B cell (primary cell): ENCODE results near the gene TLR10. TPM values are rescaled to one million over a fixed set of nuclear protein-coding genes. Genes with fewer than 3 reads are reported as not detected.
A peak's percentile ranks its signal among the peaks of the same experiment; 100 is the strongest.

Source experiments
- ATAC-seq: fragments of 200-7000 bp; cut with Tn5 transposase; one replicate; pipeline ENCODE4 v1.10.0; 2021; ENCODE audit warnings: low read depth, mild to moderate bottlenecking, moderate number of reproducible peaks, moderate library complexity
- CTCF ChIA-PET: fragments of 350-600 bp; sonication (Branson Sonifier 250); formaldehyde crosslinking; loops from one replicate; lab custom pipeline; 2021; ENCODE audit warnings: antibody characterized with exemption, inconsistent platforms; lab: Charles Lee
- POLR2A ChIA-PET: fragments of 350-600 bp; sonication (Branson Sonifier 250); formaldehyde crosslinking; loops from one replicate; lab custom pipeline; 2021; ENCODE audit warnings: antibody characterized with exemption; lab: Charles Lee
- DNase-seq: peaks from one replicate; pipeline ENCODE4 v3.0.0; 2013
- H2AFZ ChIP-seq: 2 replicates; pipeline ENCODE4 v1.6.1; 2012; ENCODE audit warnings: mild to moderate bottlenecking, low read depth, low read length; ENCODE audit not compliant: insufficient read depth, poor library complexity, severe bottlenecking
- H3K27ac ChIP-seq, 2 donors: 1 replicate in 1 of 2; 2 replicates in 1 of 2; pipeline ENCODE4 v1.5.1; 2012 to 2013; ENCODE audit warnings: low read length in 2 of 2, mild to moderate bottlenecking in 2 of 2, moderate library complexity in 1 of 2
- H3K27me3 ChIP-seq, 4 experiments: fragments of 200-600 bp in 1 of 4; sonication (generic) in 1 of 4; replicated peaks in 1 of 4; 1 replicate in 2 of 4; 2 replicates in 2 of 4; pipeline versions ENCODE4 v1.6.1 to v1.7.0; 2013 to 2016; ENCODE audit warnings: low read length in 3 of 4, mild to moderate bottlenecking in 2 of 4, mixed read lengths in 1 of 4, moderate library complexity in 1 of 4; ENCODE audit not compliant: insufficient read depth in 4 of 4, control insufficient read depth in 3 of 4; ENCODE audit errors: control extremely low read depth in 1 of 4
- H3K36me3 ChIP-seq, 2 experiments: replicated peaks in 1 of 2; 1 replicate in 1 of 2; 2 replicates in 1 of 2; pipeline versions ENCODE4 v1.6.1 to v1.7.1; 2013; ENCODE audit warnings: low read length in 1 of 2; ENCODE audit not compliant: insufficient read depth in 2 of 2, control insufficient read depth in 1 of 2; ENCODE audit errors: control extremely low read depth in 1 of 2, extremely low read depth in 1 of 2
- H3K4me1 ChIP-seq, 2 donors: fragments of 200-600 bp in 1 of 2; sonication (generic) in 1 of 2; 1 replicate in 1 of 2; 2 replicates in 1 of 2; pipeline versions ENCODE4 v1.5.1 to v1.6.1; 2013 to 2017; ENCODE audit warnings: low read length in 2 of 2; ENCODE audit not compliant: control insufficient read depth in 2 of 2, insufficient read depth in 2 of 2
- H3K4me2 ChIP-seq: replicated peaks from 2 replicates; pipeline ENCODE3; 2012; ENCODE audit warnings: mild to moderate bottlenecking, low read depth, low read length; ENCODE audit not compliant: poor library complexity, severe bottlenecking
- H3K4me3 ChIP-seq, 5 experiments: fragments of 200-600 bp in 1 of 5; sonication (generic) in 1 of 5; 1 replicate in 3 of 5; 2 replicates in 2 of 5; pipeline versions ENCODE4 v1.5.1 to v1.7.0; 2011 to 2016; ENCODE audit warnings: low read length in 4 of 5, mild to moderate bottlenecking in 4 of 5, low read depth in 2 of 5, control low read depth in 1 of 5, moderate library complexity in 1 of 5; ENCODE audit not compliant: insufficient read depth in 1 of 5; ENCODE audit errors: control extremely low read depth in 1 of 5, extremely low read depth in 1 of 5
- H3K79me2 ChIP-seq: fragments of 200-600 bp; sonication (generic); one replicate; pipeline ENCODE4 v1.6.0; 2016; ENCODE audit warnings: low read length; ENCODE audit not compliant: control insufficient read depth, insufficient read depth
- H3K9ac ChIP-seq: fragments of 200-600 bp; sonication (generic); 2 replicates; pipeline ENCODE4 v1.6.1; 2017; ENCODE audit warnings: mild to moderate bottlenecking, low read length, moderate library complexity
- H3K9me3 ChIP-seq, 3 donors: one replicate each; pipeline versions ENCODE4 v1.6.1 to v1.7.1; 2013; ENCODE audit warnings: low read length in 2 of 3; ENCODE audit not compliant: control insufficient read depth in 2 of 3, insufficient read depth in 1 of 3; ENCODE audit errors: control extremely low read depth in 1 of 3
- H4K20me1 ChIP-seq: 2 replicates; pipeline ENCODE4 v1.6.0; 2012; ENCODE audit warnings: mild to moderate bottlenecking, low read length; ENCODE audit not compliant: insufficient read depth, control insufficient read depth, poor library complexity, severe bottlenecking
- H3K27ac Mint-ChIP-seq: one replicate; pipeline ENCODE4 v1.8.0; 2021; ENCODE audit warnings: mixed read lengths
- H3K27me3 Mint-ChIP-seq: one replicate; pipeline ENCODE4 v1.8.0; 2021; ENCODE audit warnings: mixed read lengths
- H3K4me1 Mint-ChIP-seq: one replicate; pipeline ENCODE4 v1.8.0; 2021; ENCODE audit warnings: mixed read lengths
- H3K4me3 Mint-ChIP-seq: one replicate; pipeline ENCODE4 v1.8.0; 2021; ENCODE audit warnings: mixed read lengths
- H3K9me3 Mint-ChIP-seq: one replicate; pipeline ENCODE4 v1.8.0; 2022; ENCODE audit warnings: mixed read lengths; ENCODE audit not compliant: insufficient read depth
- EZH2 ChIP-seq: IDR thresholded peaks from 2 replicates; pipeline ENCODE4 v1.6.1; 2012; ENCODE audit warnings: borderline replicate concordance, low read depth, mild to moderate bottlenecking, moderate library complexity, low read length; ENCODE audit not compliant: insufficient read depth, poor library complexity, severe bottlenecking
- WGBS: methylation state at CpG from one replicate; pipeline ENCODE4 v1.1.5; 2013; ENCODE audit warnings: missing lambda C conversion rate; ENCODE audit not compliant: insufficient coverage; 5-methylcytosine and 5-hydroxymethylcytosine counted together
- intact Hi-C: fragments of 100-400 bp; cut with micrococcal nuclease; formaldehyde crosslinking; loops from one replicate; pipeline ENCODE4 v1.10.0; 2022
- polyA plus RNA-seq: library from polyadenylated mRNA; depleted of rRNA; stranded (reverse); fragments of >200 nt; gene quantifications from 2 replicates; pipeline ENCODE4 v1.2.3, GENCODE V29; 2012
- total RNA-seq, 2 donors: library from RNA; stranded (reverse); fragments of 120-200 nt in 1 of 2; gene quantifications; 1 replicate in 1 of 2; 2 replicates in 1 of 2; pipeline versions ENCODE4 v1.2.3 to v1.2.4, GENCODE V29; 2013 to 2022
- TF ChIP-seq, protein P1 (sequence below): fragments of 200-600 bp; IDR thresholded peaks from one replicate; pipeline ENCODE4 v1.8.0; 2022; ENCODE audit warnings: antibody characterized with exemption, mild to moderate bottlenecking

TLR10 gene
- total and polyA plus RNA-seq, 2 donors (not counting 1 experiment from before 2014, with no cell fraction given) = 48.0 to 51.5 TPM

DNA sequence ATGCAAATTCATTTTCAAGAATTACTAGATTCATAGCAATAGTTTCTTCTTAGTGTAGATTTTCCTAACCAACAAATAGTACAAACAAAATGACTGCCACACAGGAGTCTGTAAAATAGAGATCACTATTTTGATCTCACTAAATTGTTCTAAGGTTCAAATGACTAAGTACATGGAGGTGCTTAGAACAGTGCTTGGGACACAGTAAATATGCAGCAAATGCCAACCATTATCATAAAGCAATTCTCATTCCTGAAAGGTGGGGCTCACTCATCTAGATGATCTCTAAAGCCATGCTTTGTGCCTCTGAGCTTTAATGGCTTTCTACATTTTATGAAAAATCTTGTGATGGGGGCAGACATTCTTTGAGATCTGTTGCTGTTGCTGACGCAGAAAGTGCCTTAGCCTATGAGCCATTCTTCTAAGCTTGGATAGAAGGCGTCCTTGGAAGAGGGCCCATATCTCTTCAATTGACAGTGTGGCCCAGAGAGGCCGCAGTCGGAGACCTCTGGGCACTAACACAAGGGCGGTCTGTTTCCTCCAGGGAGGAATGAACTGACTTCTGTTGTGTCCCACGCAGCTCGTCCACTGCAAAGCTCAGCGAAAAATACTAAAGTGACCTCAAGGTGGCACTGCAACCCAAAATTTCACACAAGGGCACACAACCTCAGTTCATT is 23.5 kb downstream of the TLR10 start:
- 22% methylated on average over 5 of the region's 8 CpGs for WGBS
- intact Hi-C loops = loop anchor here (1.0 kb wide), 3 partner anchors 102 to 376 kb away; no protein-coding TSS in a partner anchor
- peak overlapping the region; percentile 26 for H3K4me3 Mint-ChIP-seq

More for the DNA sequence above, 23.5 kb downstream of the TLR10 start:
- Histone ChIP-seq H2AFZ (peak overlapping the region; percentile 51), H3K4me2 (peak overlapping the region; percentile 73), H3K9me3 (peaks cover 0 to 5% (median 0%) of the 10 kb centered on the region in 3 donors), H3K9ac (no peak overlapping the region), H3K4me1 (peaks cover 59 to 70% of the 10 kb centered on the region in 2 donors), H4K20me1 (no peaks in the 10 kb centered on the region), H3K79me2 (peaks cover 29% of the 10 kb centered on the region), H3K27ac (peak overlapping the region; percentile 6 to 11), H3K27me3 (no peaks in the 10 kb centered on the region), H3K36me3 (no peaks in the 10 kb centered on the region), H3K4me3 (no peak overlapping the region)
- Mint-ChIP-seq H3K27ac (peak overlapping the region; percentile 83), H3K4me1 (peaks cover 57% of the 10 kb centered on the region), H3K27me3 (no peaks in the 10 kb centered on the region), H3K9me3 (no peaks in the 10 kb centered on the region)
- ATAC-seq (no peak), DNase-seq (peak; percentile 84)
- CTCF ChIA-PET = interaction anchor here (0.5 to 19.2 kb wide), 61 partner anchors 10 to 1554 kb away, joined by 3 to 620 read pairs (median 6); partner anchors contain the start of genes FAM114A1, TLR1, TLR10 and TLR6
- TF ChIP-seq, protein P1, sequence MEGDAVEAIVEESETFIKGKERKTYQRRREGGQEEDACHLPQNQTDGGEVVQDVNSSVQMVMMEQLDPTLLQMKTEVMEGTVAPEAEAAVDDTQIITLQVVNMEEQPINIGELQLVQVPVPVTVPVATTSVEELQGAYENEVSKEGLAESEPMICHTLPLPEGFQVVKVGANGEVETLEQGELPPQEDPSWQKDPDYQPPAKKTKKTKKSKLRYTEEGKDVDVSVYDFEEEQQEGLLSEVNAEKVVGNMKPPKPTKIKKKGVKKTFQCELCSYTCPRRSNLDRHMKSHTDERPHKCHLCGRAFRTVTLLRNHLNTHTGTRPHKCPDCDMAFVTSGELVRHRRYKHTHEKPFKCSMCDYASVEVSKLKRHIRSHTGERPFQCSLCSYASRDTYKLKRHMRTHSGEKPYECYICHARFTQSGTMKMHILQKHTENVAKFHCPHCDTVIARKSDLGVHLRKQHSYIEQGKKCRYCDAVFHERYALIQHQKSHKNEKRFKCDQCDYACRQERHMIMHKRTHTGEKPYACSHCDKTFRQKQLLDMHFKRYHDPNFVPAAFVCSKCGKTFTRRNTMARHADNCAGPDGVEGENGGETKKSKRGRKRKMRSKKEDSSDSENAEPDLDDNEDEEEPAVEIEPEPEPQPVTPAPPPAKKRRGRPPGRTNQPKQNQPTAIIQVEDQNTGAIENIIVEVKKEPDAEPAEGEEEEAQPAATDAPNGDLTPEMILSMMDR = peak; percentile 78
- TF ChIP-seq EZH2 = no peak
- POLR2A ChIA-PET = interaction anchor here (0.6 to 5.6 kb wide), 4 partner anchors 24 to 587 kb away, joined by 3 to 110 read pairs (median 16); partner anchors contain the start of genes TLR1, TLR10 and TLR6
